Coronary artery (tissue), 2 donors: ENCODE results near the gene KPNA3.

ENCODE experiments used
- DNase-seq: peaks from one replicate; pipeline ENCODE4 v3.0.0-alpha.2; 2017; ENCODE audit warnings: low spot score
- H3K27ac ChIP-seq, 2 donors: fragments of 200-600 bp; sonication (generic); one replicate each; pipeline ENCODE4 v1.5.1; 2016 to 2019
- H3K4me3 ChIP-seq: fragments of 200-600 bp; sonication (generic); 2 replicates; pipeline ENCODE4 v1.5.1; 2016; ENCODE audit warnings: mild to moderate bottlenecking, moderate library complexity
- CTCF ChIP-seq: fragments of 200-600 bp; sonication (generic); IDR thresholded peaks from one replicate; pipeline ENCODE4 v1.5.1; 2019; ENCODE audit warnings: antibody characterized with exemption

Gene KPNA3

DNA sequence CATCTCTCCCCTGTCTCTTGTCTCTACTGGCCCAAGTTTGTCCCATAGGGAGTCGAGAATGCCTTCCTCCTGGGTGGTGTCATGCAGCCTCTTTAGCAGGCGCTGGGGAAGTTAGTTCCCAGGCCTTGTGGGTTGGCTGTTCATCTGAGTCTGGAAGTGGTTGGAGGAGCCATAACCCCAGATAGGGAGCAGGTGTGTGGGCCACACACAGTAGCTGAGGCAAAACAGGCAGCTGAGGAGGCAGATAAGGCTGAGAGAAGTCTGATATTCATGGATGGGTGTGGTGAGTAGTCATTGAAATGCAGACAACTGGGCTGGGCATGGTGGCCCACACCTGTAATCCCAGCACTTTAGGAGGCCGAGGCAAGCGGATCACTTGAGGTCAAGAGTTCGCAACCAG, 40.9 kb upstream of the KPNA3 start:
- Histone ChIP-seq H3K27ac (no peak overlapping the region), H3K4me3 (no peak overlapping the region)
- no peak for DNase-seq
- no peak for TF ChIP-seq CTCF

DNA sequence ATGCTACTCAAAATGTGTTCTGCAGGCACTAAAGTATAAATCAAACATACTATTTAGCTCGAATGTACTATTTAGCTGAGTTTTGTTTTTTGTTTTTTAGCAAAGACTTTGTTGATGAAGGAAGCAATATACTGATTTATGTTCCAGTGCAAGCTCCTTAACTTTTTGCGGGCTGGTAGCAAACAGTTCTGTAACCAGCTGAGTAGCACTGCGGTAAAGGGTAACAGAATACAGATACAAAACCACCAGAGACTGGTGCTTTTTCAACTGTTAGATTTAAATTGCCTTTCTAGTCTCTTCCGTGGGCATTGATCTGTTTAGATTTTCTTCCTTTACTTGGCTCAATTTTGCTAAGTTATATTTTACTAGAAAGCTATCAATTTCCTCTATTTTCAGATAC, 39.0 kb upstream of the KPNA3 start:
- no peak for TF ChIP-seq CTCF
- Histone ChIP-seq H3K4me3 (no peak overlapping the region), H3K27ac (no peak overlapping the region)
- DNase-seq = no peak

DNA sequence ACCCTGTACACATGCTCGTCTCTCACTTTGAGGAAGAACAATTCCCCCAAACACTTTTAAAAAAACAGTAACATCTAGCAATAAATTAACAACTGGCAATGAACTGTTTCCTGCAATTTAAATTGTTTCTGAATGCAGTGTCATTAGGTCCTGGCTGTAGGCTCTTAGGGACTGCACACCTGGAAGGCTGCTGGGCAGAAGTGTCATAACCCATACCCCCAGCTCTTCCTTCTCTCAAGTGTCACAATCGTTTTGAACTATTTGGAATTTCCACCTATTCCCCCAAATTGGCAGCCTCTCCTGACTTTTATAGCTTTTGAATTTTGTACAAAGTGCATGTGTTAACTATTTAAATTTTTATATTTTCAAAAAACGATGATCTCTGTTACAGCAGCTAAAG, 38.2 kb upstream of the KPNA3 start:
- no peak overlapping the region for H3K27ac ChIP-seq
- H3K4me3 ChIP-seq = no peak overlapping the region
- no peak for TF ChIP-seq CTCF
- no peak for DNase-seq

DNA sequence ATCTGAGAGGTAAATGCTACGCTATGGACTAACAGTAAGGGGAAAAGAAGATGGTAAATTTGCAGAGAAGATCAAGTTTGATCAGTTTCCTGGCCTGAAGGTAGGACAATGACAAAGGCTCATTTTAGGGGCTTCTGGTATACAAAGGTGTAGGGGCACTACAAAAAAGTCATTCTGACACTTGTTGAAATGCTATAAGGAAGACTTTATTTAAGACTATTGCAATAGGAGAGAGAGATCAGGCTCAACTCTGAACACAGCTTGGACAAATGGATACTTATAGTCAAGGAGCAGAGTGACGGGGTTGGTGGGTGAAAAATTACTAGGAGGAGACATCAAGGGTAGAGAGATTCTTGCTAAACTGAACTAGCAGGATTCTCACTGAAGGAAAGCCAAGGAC, 37.2 kb upstream of the KPNA3 start:
- no peak overlapping the region for H3K4me3 ChIP-seq
- no peak for DNase-seq
- TF ChIP-seq CTCF = no peak

GRCh38 chr13:49828453-49828852, 36.0 kb upstream of the KPNA3 start:
- no peak overlapping the region for H3K4me3 ChIP-seq
- no peak overlapping the region for H3K27ac ChIP-seq
- no peak for TF ChIP-seq CTCF
- no peak for DNase-seq

More for the DNA sequence above, 37.2 kb upstream of the KPNA3 start:
- no peak overlapping the region for H3K27ac ChIP-seq

DNA sequence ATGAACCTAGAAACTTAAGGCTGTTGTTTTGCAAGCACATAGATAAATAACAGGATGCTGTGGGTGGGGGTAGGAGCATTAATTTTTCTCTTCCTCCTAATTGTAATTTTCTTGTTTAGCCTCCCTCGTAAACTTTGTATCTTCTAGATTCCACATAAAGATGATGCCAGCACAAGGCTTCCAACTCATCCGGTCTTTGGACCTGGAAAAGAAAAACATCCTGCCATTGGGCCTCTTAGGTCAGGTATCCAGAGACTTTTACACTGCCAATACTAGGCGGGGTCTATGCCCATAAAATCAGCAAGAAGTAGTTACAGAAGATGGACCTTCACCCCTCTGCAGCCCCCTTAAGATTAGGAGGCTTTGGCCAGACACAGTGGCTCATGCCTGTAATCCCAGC, 35.4 kb upstream of the KPNA3 start:
- DNase-seq = no peak
- no peak overlapping the region for H3K27ac ChIP-seq
- no peak for TF ChIP-seq CTCF
- H3K4me3 ChIP-seq = no peak overlapping the region

GRCh38 chr13:49827336-49827735, 34.9 kb upstream of the KPNA3 start:
- Histone ChIP-seq H3K27ac (no peak overlapping the region), H3K4me3 (no peak overlapping the region)
- TF ChIP-seq CTCF = no peak
- DNase-seq = no peak
